ENCODE data around the gene UBE2N. TPM values are rescaled to one million over a fixed set of nuclear protein-coding genes. Genes with fewer than 3 reads are reported as not detected.
"Not testable (repeated sequence)": the region's sequence is repeated elsewhere in the genome, so short reads cannot be mapped to it uniquely, and the experiment has no call there.

UBE2N gene
- total RNA-seq, 1 donor from 2014 or later, result 86.3 TPM

GRCh38 chr12:93415723-93416464, 25.9 kb downstream of the UBE2N start:
- no peak overlapping the region for H3K4me3 ChIP-seq
- intact Hi-C loops (cut with micrococcal nuclease), result loop anchor here (5.0 kb wide), 1 partner anchor 429 kb away; no protein-coding TSS in a partner anchor
- H3K4me1 ChIP-seq, result peaks cover 78% of the 10 kb centered on the region
- no peaks in the 10 kb centered on the region for H3K9me3 ChIP-seq (replicated peaks)
- no peaks in the 10 kb centered on the region for H3K36me3 ChIP-seq
- H3K27me3 ChIP-seq (ENCODE audit: low read depth), result no peaks in the 10 kb centered on the region
- peak; percentile 29 for TF ChIP-seq CTCF (IDR thresholded peaks at IDR 0.05; ENCODE audit: borderline replicate concordance)
- peak overlapping the region; percentile 73 for H3K27ac ChIP-seq (replicated peaks)
- no peak for DNase-seq

GRCh38 chr12:93413064-93413463, 28.7 kb downstream of the UBE2N start:
- H3K4me1 ChIP-seq, result peaks cover 82% of the 10 kb centered on the region
- intact Hi-C loops (cut with micrococcal nuclease), result no loop called here
- no peak for TF ChIP-seq CTCF (IDR thresholded peaks at IDR 0.05; ENCODE audit: borderline replicate concordance)
- H3K36me3 ChIP-seq, result peaks cover 14% of the 10 kb centered on the region
- H3K9me3 ChIP-seq (replicated peaks), result no peaks in the 10 kb centered on the region
- no peaks in the 10 kb centered on the region for H3K27me3 ChIP-seq (ENCODE audit: low read depth)
- H3K4me3 ChIP-seq, result no peak overlapping the region
- no peak for DNase-seq
- H3K27ac ChIP-seq (replicated peaks), result peak overlapping the region; percentile 73

GRCh38 chr12:93412396-93412795, 29.4 kb downstream of the UBE2N start:
- Histone ChIP-seq H3K36me3 (peaks cover 14% of the 10 kb centered on the region), H3K4me1 (peaks cover 84% of the 10 kb centered on the region)
- H3K9me3 ChIP-seq (replicated peaks); intact Hi-C loops (cut with micrococcal nuclease); H3K4me3 ChIP-seq; H3K27me3 ChIP-seq (ENCODE audit: low read depth); DNase-seq; H3K27ac ChIP-seq (replicated peaks): not testable (repeated sequence)

- Histone ChIP-seq H3K27ac (replicated peaks) (peak overlapping the region; percentile 13), H3K36me3 (peaks cover 14% of the 10 kb centered on the region), H3K4me1 (peaks cover 71% of the 10 kb centered on the region)
- H3K9me3 ChIP-seq (replicated peaks); H3K4me3 ChIP-seq; intact Hi-C loops (cut with micrococcal nuclease); H3K27me3 ChIP-seq (ENCODE audit: low read depth); DNase-seq: not testable (repeated sequence)
Measured at GRCh38 chr12:93411060-93411459, 30.7 kb downstream of the UBE2N start.

GRCh38 chr12:93409343-93410187, 32.2 kb downstream of the UBE2N start:
- H3K4me3 ChIP-seq; H3K27me3 ChIP-seq (ENCODE audit: low read depth); H3K9me3 ChIP-seq (replicated peaks); DNase-seq; intact Hi-C loops (cut with micrococcal nuclease); H3K27ac ChIP-seq (replicated peaks): not testable (repeated sequence)
- Histone ChIP-seq H3K4me1 (peaks cover 62% of the 10 kb centered on the region), H3K36me3 (peaks cover 14% of the 10 kb centered on the region)

GRCh38 chr12:93408813-93409212, 32.9 kb downstream of the UBE2N start:
- intact Hi-C loops (cut with micrococcal nuclease), result no loop called here
- Histone ChIP-seq H3K4me1 (peaks cover 62% of the 10 kb centered on the region), H3K9me3 (replicated peaks) (no peaks in the 10 kb centered on the region), H3K27ac (replicated peaks) (no peak overlapping the region), H3K27me3 (ENCODE audit: low read depth) (no peaks in the 10 kb centered on the region), H3K4me3 (no peak overlapping the region), H3K36me3 (peaks cover 14% of the 10 kb centered on the region)
- no peak for TF ChIP-seq CTCF (IDR thresholded peaks at IDR 0.05; ENCODE audit: borderline replicate concordance)
- DNase-seq, result no peak

GRCh38 chr12:93407963-93408283, 33.8 kb downstream of the UBE2N start:
- Histone ChIP-seq H3K4me3 (no peak overlapping the region), H3K27ac (replicated peaks) (peak overlapping the region; percentile 12), H3K4me1 (peaks cover 56% of the 10 kb centered on the region), H3K36me3 (peaks cover 19% of the 10 kb centered on the region), H3K9me3 (replicated peaks) (no peaks in the 10 kb centered on the region), H3K27me3 (ENCODE audit: low read depth) (no peaks in the 10 kb centered on the region)
- TF ChIP-seq CTCF (IDR thresholded peaks at IDR 0.05; ENCODE audit: borderline replicate concordance), result no peak
- intact Hi-C loops (cut with micrococcal nuclease), result no loop called here
- no peak for DNase-seq

All from left ventricle myocardium inferior (tissue), 1 donor.